HG03095 (cell line): ENCODE measurements around the gene AK4.
A peak's percentile ranks its signal among the peaks of the same experiment; 100 is the strongest.
"Not testable (repeated sequence)": the region's sequence is repeated elsewhere in the genome, so short reads cannot be mapped to it uniquely, and the experiment has no call there.

ENCODE experiments used
- ATAC-seq: cut with Tn5 transposase; IDR thresholded peaks from one replicate; pipeline ENCODE4 v1.9.1; 2021; ENCODE audit warnings: moderate library complexity; ENCODE audit not compliant: unreplicated experiment

AK4 gene

DNA sequence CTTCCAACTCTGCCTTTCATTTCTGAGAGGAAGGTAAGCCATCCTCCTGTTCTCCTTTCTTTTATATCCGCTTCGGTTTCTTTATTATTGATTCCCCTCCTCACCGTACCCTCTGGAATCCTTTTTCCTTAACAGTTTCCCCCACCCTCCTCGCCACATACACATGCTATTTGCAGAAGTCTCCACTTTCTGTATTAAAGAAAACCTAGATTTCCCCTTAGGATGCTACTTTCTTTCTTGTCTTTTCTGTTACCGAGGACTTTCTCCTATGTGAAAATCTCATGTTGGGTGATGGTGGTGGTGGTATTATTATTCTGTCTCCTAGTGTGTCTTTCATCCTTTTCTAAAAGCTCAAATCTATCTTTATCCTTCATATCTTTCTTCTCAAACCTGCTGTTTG is 62.3 kb downstream of the AK4 start:
- ATAC-seq = no peak

DNA sequence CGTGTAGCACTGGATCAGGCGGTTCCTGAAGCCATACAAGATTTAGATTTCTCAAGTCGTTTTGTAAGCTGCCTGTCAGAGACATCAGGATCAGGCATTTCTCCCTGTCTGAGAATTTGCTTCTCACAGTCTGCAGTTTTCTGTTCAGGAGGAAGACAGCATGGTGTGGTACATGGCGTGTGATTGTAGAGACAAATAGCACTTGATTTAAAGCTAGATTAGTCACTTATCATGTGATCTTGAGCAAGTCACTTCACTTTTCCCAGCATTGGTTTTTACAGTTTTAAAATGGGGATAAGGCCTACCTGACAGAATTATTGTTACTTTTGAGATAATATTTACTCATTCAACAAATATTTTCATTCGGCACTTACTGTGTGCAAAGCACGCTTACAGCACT is 63.3 kb downstream of the AK4 start:
- ATAC-seq = no peak

DNA sequence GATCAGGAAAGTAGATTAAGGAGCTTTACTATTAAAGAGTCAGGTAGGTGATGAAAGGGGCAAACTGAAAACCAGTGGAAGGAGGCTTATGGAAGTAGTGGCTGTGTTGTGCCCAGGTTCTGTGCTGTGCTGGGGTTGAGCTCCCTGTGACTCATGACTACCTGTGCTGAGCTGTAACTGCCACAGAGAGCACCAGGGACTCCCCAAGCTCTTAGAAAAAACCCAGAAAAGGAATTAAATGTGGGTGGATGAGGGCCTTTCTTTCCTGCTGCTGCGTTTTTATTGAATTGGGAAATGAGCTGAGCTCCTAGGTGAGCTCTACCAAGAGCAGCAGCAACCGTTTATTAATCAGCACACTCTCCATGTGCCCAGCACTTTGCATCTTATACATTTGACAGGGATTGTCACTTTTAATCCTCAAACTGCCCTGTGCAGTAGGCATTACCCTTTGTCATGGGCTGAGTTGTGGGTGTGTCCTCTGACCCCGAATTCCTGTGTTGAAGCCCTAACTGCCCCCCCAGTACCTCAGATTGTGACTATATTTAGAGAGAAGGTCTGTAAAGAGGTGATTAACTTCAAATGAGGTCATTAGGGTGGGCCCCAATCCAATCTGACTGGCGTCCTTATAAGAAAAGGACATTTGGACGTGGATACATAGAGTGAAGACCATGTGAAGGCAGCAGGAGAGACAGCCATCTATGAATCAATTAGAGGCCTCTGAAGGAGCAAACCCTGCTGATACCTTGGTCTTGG is 65.4 kb downstream of the AK4 start:
- ATAC-seq = no peak

DNA sequence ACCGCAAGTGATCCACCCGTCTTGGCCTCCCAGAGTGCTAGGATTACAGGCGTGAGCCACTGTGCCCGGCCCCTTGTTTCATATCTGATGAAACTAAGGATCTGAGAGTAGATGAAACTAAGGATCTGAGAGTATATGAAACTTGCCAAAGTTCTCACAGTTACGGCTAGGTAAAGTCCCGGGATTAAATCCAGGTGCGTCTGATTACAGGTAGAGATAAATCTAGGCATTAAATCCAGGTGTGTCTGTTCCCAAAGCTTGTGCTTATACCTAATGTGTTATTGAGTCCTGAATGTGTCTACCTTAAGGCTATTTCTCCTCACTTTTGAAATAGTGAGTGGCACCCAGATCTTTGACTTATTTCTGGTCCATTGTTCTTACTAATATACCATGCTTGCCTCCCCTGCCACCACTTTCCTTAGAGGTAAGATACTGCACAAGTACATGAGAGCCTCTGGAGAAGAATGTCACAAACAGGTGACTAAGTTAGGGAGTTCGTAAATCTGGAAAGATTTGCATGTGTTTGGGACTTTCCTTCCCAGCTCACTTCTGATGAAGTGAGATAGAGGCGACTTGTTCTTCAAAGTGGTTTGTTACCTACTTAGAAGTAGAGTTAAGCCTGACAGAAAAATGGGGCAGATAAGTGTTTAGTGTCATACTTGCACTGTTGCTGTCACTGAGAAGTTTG is 66.5 kb downstream of the AK4 start:
- no peak for ATAC-seq

DNA sequence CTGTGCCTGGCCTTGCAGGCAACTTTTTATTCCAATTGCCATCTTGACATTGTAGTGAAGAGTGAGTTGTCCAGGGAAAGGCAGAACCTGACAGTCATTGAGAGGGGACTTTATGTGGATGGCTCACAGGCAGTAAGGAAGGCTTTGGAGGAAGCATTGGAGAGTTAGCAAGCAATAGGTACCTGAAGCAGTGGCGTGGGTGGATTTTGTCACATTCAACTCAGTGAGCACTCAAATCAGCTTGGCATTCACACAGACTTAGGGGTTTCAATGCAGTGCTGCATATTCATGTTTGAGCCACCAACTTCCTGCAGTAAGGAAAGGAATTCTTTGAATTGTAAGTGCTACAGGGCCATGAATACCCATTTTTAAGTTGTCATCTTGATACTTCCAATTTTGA is 69.0 kb downstream of the AK4 start:
- no peak for ATAC-seq

DNA sequence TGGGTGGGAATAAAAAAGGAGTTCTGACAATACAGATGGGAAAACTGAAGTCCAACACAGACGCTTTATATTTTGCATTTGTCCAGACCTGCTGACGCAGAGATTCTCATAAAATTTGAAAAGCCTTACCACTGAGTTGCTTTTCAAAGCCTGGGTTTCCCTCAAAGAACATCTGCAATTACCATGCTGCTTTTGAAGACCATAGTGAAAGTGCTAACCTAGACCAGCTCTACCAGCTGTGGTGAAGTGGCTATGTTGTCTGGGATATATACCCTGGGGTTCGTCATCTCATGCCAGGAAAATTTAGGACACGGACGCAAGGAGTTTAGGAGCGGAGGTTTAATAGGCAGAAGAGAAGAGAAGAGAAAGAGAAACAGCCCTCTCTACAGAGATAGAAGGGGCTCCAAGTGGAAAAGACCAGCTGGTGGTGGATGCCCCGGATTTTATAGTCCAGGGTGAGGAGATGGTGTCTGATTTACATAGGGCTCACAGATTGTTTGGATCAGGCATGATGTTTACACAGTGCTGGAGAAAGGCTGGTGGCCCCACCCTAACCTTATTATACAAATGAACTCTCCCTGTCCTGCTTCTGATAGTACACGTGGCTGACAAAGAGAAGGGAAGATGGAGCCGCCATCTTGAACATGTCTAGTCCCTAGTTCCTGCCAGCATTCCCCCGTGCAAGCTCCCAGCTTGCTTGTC is 73.8 kb downstream of the AK4 start:
- ATAC-seq = no peak

DNA sequence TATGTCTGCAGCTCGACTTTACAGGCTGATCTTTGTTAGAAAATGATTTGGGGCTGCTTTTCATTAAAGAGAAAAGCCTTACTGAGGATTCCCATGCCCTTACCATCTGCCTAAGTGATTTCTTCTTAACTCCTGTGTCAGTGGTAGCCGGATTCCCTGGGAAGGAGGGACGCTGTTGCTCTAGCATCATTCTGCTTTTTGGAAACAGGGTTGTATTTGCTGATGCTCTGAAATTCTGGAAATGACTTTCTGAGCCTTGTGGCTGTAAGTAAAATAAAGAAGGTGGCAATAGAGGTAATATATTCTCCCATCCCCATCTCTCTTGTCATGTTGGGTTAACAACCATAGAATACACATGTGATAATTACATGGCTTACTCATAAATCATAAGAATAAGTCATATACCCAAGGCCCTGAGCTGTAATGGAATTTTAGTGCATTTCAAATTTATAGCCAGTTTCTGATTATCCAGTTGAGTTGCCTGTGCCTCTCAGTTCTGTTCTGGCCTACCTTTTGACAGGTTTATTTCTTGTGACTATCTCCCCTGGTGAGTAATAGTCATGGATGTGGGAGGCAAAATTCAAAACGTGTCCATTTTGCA is 74.4 kb downstream of the AK4 start:
- no peak for ATAC-seq

DNA sequence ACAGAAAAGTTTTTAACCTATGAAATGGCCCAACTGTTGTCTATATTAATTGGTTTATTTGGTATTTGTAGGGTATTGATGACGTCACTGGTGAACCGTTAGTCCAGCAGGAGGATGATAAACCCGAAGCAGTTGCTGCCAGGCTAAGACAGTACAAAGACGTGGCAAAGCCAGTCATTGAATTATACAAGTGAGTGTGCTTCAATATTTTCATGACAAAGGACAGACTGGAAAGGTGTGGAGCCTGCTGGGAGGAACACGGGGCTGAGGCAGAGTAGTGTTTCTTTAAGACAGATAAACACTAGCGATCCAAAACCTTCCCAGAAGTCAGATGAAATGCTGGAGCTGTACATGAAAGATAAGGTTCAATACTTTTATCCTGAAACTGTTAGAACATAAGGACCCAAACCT is 76.7 kb downstream of the AK4 start:
- no peak for ATAC-seq

DNA sequence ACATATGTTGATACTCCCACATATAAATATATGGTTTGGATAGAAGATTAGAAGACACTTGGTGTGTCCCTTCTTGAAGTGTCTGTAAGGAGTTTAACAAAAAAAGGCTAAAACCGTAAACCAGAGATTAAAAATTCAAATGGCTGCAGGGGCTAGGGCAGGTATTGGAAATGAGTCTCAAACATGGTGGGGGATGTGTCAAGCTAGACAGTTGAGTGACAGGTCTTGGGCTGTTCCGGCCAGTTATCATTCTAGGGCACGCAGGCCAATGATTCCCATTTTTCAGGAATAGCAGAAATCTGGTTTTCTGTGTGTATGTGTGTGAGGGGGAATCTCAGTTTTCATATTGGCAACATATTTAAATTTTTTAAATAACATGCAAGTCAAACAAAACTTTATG is 77.2 kb downstream of the AK4 start:
- ATAC-seq = no peak

DNA sequence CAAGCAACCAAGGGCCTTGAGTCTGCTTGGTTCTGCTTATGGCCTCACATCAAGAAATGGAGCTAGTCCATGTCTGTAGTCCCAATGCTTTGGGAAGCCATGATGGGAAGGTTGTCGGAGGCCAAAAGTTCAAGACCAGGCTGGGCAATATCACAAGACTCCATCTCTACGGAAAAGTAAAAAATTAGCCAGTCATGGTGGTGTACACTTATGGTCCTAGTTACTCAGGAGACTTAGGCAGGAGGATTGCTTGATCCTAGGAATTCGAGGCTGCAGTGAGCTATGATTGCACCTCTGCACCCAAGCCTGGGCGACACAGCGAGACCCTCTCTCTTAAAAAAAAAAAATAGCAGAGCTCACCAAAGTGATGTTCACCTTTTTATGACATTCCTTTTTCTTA is 81.2 kb downstream of the AK4 start:
- ATAC-seq = no peak

DNA sequence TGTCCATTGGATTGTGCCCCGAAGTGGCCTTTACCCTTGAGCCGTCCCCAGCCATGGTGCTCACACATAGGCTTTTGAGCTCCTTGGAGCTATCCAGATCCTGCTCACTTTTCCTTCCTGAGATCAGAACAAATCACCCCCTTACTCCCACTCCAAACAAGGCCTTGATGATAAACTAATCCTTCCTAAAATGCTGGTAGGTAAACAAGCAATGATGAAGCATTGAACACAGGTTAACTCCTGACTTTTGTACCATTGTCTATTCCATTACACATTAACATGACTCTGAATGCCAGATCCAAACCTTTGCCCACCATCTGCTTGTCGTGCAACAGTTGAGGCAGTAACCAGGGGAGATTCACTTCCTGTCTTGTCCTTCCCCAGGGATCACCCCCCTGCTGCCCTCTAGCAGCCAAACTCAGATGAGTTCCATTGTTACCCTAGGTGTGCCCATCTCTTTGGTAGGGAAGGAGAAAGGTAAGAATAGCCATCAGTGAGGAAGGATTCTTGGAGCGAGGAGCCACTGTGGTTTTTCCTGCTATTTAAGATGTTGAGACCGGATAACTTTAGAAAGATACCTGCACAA is 81.8 kb downstream of the AK4 start:
- no peak for ATAC-seq

DNA sequence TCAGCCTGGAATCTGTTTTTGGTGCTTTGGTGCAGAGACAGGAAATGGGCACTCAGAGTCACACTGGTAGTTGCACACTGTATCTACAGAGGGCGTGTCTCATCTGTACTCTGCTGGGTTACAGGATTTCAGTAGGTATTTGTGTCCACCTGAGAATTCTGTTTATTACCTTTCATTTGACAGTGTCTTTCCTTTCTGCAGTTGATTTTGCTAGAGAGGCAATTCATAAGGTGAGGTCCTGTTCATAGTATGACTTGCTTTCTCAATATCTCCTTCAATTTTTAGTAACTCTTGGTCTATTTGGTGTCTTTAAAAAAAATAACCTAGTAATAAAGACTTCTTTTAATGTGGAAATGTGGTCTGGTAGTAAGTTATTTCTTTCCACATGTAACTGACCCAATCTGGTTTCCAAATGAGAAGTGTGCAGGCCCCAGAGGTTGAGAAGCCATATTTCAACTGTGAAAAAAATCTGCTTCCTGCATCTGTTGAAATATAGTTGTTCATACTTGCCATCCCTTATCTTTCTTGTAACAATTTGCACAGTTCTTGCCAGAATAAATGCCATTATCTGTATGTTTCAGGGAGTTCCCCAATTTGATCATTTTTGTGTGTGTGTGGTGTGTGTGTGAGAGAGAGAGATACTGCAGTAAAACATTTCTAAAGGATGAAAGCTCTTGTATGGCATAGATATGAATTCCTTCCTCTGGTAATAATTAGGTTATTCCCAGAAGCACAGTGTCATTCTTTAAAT is 82.9 kb downstream of the AK4 start:
- peak; percentile 59 for ATAC-seq

DNA sequence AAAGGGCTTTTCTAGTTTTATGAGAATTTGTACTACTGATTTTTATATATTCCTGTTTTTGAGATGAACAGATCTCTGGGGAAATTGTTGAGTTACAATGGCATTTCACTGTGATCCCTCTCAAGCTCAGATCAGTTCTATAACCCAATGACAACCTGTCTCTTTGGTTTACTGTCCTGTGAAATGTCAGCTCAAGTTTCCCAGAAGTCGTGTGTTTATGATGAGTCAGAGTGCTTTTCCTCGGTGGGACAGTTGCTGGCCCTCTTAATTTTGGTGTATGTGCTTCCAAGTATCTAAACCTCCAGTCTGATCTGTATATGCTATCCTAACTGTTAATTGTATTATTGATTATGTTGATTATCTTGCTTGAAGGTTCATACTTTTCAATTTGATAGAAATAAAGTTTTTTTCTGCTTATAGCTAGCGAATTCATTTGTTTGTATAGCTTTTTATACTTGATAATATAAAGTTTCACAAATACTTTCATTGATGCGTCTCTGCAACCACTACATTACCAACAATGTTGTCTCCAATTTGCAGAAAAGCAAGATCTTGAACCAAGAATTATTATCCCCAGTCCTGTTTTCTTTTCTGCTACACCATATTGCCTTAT is 83.8 kb downstream of the AK4 start:
- no peak for ATAC-seq

DNA sequence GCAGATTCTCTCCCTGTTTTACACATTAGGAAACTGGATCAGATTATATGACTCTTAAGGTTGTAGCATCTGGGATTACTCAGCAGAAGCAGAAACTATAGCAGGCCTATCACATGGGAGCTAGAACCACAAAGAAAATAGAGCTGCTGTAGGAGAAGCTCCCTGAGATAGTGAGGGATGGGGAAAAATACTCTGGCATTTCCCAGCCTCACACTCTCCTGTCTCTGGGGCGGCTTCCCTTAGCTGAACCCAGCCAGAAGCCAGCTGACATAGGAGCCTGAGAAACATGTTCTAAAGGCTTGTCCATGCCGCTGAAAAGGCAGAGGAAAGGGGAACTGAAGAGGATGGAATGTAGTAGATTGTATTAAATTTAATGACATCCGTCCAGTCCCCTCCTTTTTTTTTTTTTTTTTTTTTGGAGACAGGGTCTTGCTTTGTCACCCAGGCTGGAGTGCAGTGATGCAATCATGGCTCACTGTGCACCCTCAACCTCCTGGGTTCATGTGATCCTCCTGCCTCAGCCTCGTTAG is 84.5 kb downstream of the AK4 start:
- ATAC-seq = no peak

DNA sequence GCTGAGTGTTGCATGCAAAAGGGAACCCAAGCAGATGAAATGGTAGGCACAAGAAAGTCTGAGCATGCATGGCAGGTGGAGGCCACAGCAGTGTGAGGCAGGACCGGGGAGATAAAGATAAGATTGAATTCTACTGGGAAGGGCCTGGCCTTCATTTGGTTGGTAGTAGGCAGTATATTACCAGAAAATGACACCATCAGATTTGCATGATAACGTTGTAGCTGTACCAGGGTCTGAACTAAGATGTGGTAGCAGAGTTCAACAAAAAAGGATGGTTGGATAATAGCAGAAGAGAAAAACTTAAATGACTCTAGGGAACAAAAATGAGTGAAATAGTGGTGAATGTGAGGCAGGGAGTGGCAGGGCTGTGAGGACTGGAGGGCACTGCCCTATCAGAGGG is 85.8 kb downstream of the AK4 start:
- no peak for ATAC-seq

DNA sequence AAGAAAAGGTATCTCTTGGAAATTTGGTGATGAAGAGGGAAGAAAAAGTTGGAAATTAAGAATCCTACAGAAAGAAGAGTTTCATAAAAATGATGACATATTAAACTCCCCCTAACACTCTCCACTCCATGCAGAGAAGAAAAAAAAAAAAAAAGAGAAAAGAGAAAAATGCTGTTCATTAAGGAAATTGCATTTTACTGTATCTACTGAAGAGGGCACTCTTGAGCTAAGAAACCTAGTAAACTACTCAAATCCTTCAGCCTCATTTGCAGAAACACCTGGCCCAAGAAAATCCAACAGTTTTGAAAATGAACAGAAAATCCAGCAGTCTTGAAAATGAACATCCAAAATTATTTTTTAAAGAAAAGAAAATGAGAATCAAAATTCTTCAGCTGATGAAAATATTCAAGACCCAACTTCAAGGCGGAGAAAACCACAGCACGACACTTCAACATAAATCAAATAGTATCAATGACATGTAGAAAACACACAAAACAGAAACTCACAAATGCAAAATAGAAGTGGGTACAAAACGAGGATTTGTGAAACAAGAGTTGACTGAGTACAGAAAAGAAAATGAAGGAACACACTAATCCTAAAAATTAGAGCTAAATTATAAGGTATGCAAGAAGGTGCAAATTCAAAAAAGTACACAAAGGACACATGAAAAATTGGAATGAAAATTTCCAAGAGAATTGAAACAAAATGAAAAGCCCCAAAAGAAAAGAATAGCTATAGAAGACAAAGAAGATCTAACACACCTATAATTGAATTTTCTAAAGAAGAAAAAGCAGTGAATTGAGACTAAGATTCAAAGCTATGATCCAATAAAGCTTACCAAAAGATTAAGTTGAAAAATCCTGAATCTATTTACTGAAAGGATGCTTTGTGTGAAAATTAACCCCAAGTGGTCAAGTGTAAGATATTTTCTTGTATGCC is 88.1 kb downstream of the AK4 start:
- ATAC-seq = no peak

DNA sequence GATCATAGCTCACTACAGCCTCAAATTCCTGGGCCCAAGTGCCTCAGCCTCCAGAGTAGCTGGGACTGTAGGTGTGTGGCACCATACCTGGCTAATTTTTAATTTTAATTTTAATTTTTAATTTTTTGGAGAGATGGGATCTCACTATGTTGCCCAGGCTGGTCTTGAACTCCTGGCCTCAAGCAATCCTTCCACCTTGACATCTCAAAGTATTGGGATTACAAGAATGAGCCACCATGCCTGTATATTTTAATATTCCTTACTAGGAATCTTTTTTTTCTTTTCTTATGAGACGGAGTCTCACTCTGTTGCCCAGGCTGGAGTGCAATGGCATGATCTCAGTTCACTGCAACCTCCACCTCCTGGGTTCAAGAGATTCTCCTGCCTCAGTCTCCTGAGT is 89.1 kb downstream of the AK4 start:
- not testable (repeated sequence) for ATAC-seq

DNA sequence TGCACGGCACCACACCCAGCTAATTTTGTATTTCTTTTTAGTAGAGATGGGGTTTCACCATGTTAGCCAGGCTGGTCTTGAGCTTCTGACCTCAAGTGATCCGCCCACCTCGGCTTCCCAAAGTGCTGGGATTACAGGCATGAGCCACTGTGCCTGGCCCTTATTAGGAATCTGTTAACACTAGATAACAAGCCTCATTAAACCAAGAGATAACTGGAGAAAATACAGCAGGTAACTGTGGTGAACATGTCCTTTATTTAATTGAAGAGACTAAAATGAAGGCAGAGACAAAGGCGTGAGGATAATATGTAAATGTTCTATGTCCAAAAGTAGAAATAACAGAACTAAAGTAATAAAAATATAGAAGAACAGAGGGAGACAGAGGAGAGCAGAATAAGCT is 89.5 kb downstream of the AK4 start:
- no peak for ATAC-seq

DNA sequence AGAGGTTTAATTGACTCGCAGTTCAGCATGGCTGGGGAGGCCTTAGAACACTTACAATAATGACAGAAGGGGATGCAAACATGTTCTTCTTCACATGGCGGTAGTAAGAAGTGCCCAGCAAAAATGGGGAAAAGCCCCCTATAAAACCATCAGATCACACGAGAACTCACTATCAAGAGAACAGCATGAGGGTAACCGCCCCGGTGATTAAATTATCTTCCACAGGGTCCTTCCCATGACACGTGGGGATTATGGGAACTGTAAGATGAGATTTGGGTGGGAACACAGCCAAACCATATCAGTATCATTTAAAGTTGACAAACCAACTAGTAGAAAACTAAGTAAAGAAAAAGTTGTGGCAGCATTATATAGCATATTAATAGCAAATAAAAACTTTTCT is 90.0 kb downstream of the AK4 start:
- ATAC-seq = no peak
